ENCODE data around the gene PDS5B. TPM values are rescaled to one million over a fixed set of nuclear protein-coding genes. Genes with fewer than 3 reads are reported as not detected.
"Not testable (repeated sequence)": the region's sequence is repeated elsewhere in the genome, so short reads cannot be mapped to it uniquely, and the experiment has no call there.

PDS5B gene
- total RNA-seq, 4 donors from 2014 or later, result 10.0 to 91.3 (median 32.1) TPM

DNA sequence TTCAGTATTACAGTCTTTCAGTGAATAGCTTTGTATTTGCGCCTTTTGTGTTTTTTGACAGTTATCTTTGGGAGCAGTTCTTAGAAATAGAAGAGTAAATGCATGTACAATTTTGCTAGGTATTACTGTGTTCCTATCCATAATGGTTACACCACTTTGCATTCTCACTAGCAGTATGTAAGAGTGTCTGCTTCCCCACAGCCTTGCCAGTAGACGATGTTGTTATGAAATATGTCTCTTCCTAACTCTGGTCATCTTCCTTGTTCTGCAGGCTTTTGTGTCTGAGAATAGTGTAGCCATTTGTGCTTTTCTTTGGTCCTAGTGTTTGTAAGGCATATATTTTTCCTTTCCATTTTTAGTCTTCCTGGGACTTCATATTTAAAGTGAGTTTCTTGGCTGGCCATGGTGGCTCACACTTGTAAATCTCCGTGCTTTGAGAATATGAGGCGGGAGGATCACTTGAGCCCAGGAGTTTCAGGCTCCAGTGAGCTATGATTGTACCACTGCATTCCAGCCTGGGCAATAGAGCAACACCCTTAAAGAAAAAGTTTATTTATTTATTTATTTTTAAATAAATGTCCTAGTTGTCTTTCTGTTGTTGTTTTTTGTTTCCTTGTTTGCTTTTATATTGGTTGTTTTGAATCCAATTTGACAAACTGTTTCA lies 140.3 kb downstream of the PDS5B start:
- Histone ChIP-seq H3K36me3 (no peaks in the 10 kb centered on the region), H3K9me3 (no peaks in the 10 kb centered on the region), H3K27me3 (no peaks in the 10 kb centered on the region), H3K4me3 (no peak overlapping the region), H3K27ac (peak overlapping the region in 3 of 4 donors; percentile 6 to 15 (median 12)), H3K4me1 (peaks cover 0 to 13% (median 4%) of the 10 kb centered on the region in 4 donors)
- intact Hi-C loops (cut with DNase I; ENCODE audit: low total_unique reads), result no loop called here
- DNase-seq, result no peak
- TF ChIP-seq POLR2AphosphoS5 (IDR thresholded peaks at IDR 0.05) (no peak), POLR2A (IDR thresholded peaks at IDR 0.05) (no peak), EP300 (IDR thresholded peaks at IDR 0.05; ENCODE audit: low read depth) (no peak)
- TF ChIP-seq, protein P1, sequence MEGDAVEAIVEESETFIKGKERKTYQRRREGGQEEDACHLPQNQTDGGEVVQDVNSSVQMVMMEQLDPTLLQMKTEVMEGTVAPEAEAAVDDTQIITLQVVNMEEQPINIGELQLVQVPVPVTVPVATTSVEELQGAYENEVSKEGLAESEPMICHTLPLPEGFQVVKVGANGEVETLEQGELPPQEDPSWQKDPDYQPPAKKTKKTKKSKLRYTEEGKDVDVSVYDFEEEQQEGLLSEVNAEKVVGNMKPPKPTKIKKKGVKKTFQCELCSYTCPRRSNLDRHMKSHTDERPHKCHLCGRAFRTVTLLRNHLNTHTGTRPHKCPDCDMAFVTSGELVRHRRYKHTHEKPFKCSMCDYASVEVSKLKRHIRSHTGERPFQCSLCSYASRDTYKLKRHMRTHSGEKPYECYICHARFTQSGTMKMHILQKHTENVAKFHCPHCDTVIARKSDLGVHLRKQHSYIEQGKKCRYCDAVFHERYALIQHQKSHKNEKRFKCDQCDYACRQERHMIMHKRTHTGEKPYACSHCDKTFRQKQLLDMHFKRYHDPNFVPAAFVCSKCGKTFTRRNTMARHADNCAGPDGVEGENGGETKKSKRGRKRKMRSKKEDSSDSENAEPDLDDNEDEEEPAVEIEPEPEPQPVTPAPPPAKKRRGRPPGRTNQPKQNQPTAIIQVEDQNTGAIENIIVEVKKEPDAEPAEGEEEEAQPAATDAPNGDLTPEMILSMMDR (IDR thresholded peaks at IDR 0.05), result no peak
- in situ Hi-C loops (cut with MboI; ENCODE audit: low pct_ligation_motif_present in 1 of 4, low pct_unique_long_range_greater_than_20kb in 1 of 4, low sequenced_read_pairs in 3 of 4), result no loop called here
- WGBS, 2 donors (ENCODE audit: low coverage in 1 of 2), result 88 to 91% methylated on average over 4 of the region's 4 CpGs

DNA sequence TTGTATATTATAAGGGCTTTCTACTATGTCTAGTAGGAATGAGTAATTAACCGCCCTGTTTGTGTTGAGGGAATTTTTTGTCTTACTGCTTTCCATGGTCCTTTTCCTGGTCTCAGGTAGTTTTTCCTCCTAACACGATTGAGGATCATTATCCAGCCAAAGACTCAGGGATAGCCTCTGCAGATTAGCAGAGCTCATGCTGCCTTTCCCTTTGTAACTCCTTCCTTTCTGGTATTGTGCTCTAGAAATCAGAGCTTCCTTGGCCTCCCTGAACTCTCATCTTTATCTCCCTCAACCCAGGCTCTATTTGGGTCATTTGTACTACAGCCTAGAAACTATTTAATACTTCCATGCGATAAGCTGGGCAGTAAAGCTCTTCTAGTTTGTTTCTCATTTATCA lies 142.1 kb downstream of the PDS5B start:
- in situ Hi-C loops (cut with MboI; ENCODE audit: low pct_ligation_motif_present in 1 of 4, low pct_unique_long_range_greater_than_20kb in 1 of 4, low sequenced_read_pairs in 3 of 4), result no loop called here
- Histone ChIP-seq H3K4me3 (no peak overlapping the region), H3K9me3 (no peaks in the 10 kb centered on the region), H3K27ac (no peak overlapping the region), H3K4me1 (peaks cover 0 to 20% (median 7%) of the 10 kb centered on the region in 4 donors), H3K36me3 (no peaks in the 10 kb centered on the region), H3K27me3 (no peaks in the 10 kb centered on the region)
- 63 to 82% methylated on average over 1 to 3 of the region's 3 CpGs for WGBS, 2 donors (ENCODE audit: low coverage in 1 of 2)
- TF ChIP-seq EP300 (IDR thresholded peaks at IDR 0.05; ENCODE audit: low read depth) (no peak), POLR2AphosphoS5 (IDR thresholded peaks at IDR 0.05) (no peak)
- DNase-seq, result no peak
- intact Hi-C loops (cut with DNase I; ENCODE audit: low total_unique reads), result no loop called here

DNA sequence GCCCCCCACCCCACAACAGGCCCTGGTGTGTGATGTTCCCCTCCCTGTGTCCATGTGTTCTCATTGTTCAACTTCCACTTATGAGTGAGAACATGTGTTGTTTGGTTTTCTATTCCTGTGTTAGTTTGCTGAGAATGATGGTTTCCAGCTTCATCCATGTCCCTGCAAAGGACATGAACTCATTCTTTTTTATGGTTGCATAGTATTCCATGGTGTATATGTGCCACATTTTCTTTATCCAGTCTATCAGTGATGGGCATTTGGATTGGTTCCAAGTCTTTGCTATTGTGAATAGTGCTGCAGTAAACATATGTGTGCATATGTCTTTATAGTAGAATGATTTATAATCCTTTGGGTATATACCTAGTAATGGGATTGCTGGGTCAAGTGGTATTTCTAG lies 142.8 kb downstream of the PDS5B start:
- intact Hi-C loops (cut with DNase I; ENCODE audit: low total_unique reads); H3K4me3 ChIP-seq; H3K27ac ChIP-seq; DNase-seq; in situ Hi-C loops (cut with MboI; ENCODE audit: low pct_ligation_motif_present in 1 of 4, low pct_unique_long_range_greater_than_20kb in 1 of 4, low sequenced_read_pairs in 3 of 4); H3K9me3 ChIP-seq; H3K36me3 ChIP-seq; H3K27me3 ChIP-seq: not testable (repeated sequence)
- H3K4me1 ChIP-seq, result peaks cover 0 to 20% (median 7%) of the 10 kb centered on the region in 4 donors

DNA sequence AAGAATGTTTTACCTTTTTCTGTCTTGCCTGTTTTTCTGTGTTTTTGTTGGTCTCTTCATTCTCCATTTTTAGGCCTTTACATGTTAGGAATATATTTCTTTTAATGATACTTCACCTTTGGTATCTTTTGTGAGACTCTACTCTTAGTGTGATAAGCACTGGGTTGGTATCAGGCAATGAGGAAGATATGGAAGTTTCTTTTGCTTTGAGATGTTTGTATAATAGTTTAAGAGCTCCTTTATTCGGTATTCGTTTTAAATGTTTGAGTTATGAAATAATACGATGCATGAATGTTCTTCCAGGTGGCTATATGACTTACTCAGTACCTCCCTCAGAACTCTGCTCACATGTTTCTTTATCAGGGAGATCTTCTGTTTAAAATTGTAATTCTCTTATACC lies 144.8 kb downstream of the PDS5B start:
- in situ Hi-C loops (cut with MboI; ENCODE audit: low pct_ligation_motif_present in 1 of 4, low pct_unique_long_range_greater_than_20kb in 1 of 4, low sequenced_read_pairs in 3 of 4), result no loop called here
- intact Hi-C loops (cut with DNase I; ENCODE audit: low total_unique reads), result no loop called here
- Histone ChIP-seq H3K27me3 (no peaks in the 10 kb centered on the region), H3K4me1 (peaks cover 0 to 27% (median 8%) of the 10 kb centered on the region in 4 donors), H3K36me3 (no peaks in the 10 kb centered on the region), H3K27ac (peak overlapping the region in 1 of 4 donors; percentile 9), H3K9me3 (no peaks in the 10 kb centered on the region), H3K4me3 (no peak overlapping the region)
- WGBS, 2 donors (ENCODE audit: low coverage in 1 of 2), result 48 to 74% methylated on average over 3 of the region's 3 CpGs
- DNase-seq, result no peak
- no peak for TF ChIP-seq POLR2A (IDR thresholded peaks at IDR 0.05)
- no peak for TF ChIP-seq POLR2AphosphoS5 (IDR thresholded peaks at IDR 0.05)
- TF ChIP-seq EP300 (IDR thresholded peaks at IDR 0.05; ENCODE audit: low read depth), result no peak
- TF ChIP-seq, protein P1 (IDR thresholded peaks at IDR 0.05), result no peak

DNA sequence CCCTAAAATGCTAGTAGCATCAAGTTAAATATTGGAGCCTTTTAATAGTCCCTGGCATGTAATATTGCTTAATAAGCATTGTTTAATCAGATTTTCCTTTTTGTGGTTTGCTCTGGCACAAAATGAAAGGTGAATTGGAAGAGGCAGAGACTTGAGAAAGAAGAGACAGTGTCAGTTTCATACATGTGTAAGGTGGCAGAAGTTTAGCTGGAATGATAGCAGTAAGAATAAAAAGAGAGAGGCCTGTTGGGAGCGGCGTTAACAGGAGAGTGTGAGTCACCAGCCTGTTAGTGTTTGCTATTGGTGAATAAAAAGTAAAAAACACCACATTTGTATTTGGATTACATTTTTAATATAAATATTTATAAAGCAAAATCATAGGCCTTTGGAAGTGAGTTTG lies 145.3 kb downstream of the PDS5B start:
- H3K4me1 ChIP-seq, result peaks cover 0 to 32% (median 11%) of the 10 kb centered on the region in 4 donors
- no peak for TF ChIP-seq POLR2AphosphoS5 (IDR thresholded peaks at IDR 0.05)
- TF ChIP-seq, protein P1 (IDR thresholded peaks at IDR 0.05), result no peak
- no peak for TF ChIP-seq POLR2A (IDR thresholded peaks at IDR 0.05)
- no peak for TF ChIP-seq EP300 (IDR thresholded peaks at IDR 0.05; ENCODE audit: low read depth)
- H3K27me3 ChIP-seq, result no peaks in the 10 kb centered on the region
- DNase-seq, result no peak
- peak overlapping the region in 1 of 4 donors; percentile 9 for H3K27ac ChIP-seq
- intact Hi-C loops (cut with DNase I; ENCODE audit: low total_unique reads), result no loop called here
- in situ Hi-C loops (cut with MboI; ENCODE audit: low pct_ligation_motif_present in 1 of 4, low pct_unique_long_range_greater_than_20kb in 1 of 4, low sequenced_read_pairs in 3 of 4), result no loop called here
- H3K36me3 ChIP-seq, result no peaks in the 10 kb centered on the region
- H3K4me3 ChIP-seq, result no peak overlapping the region
- H3K9me3 ChIP-seq, result no peaks in the 10 kb centered on the region
- 68 to 72% methylated on average over 2 of the region's 2 CpGs for WGBS, 2 donors (ENCODE audit: low coverage in 1 of 2)
